Activated CD4-positive, alpha-beta T cell treated with anti-CD3 and anti-CD28 coated beads, Interleukin-2, amount 10 ng/mL, durations not matched to agents 7 days and 5 days (primary cell): ENCODE results near the gene MIER1. TPM values are rescaled to one million over a fixed set of nuclear protein-coding genes. Genes with fewer than 3 reads are reported as not detected.

Source experiments
- CTCF ChIA-PET: fragments of 350-600 bp; sonication (Branson Sonifier 250); formaldehyde crosslinking; loops from one replicate; lab custom pipeline; 2021; ENCODE audit warnings: antibody characterized with exemption; lab: Charles Lee
- POLR2A ChIA-PET: fragments of 350-600 bp; sonication (Branson Sonifier 250); formaldehyde crosslinking; loops from one replicate; lab custom pipeline; 2021; ENCODE audit warnings: antibody characterized with exemption; lab: Charles Lee
- DNase-seq: peaks from one replicate; pipeline ENCODE4 v3.0.0-alpha.2; 2020
- H3K27ac Mint-ChIP-seq: one replicate; pipeline ENCODE4 v1.8.0; 2021; ENCODE audit warnings: mild to moderate bottlenecking, moderate library complexity, mixed read lengths
- H3K27me3 Mint-ChIP-seq: one replicate; pipeline ENCODE4 v1.8.0; 2021; ENCODE audit warnings: mixed read lengths
- H3K36me3 Mint-ChIP-seq: one replicate; pipeline ENCODE4 v1.8.0; 2021; ENCODE audit warnings: low read depth, mixed read lengths
- H3K4me1 Mint-ChIP-seq: one replicate; pipeline ENCODE4 v1.8.0; 2021; ENCODE audit warnings: mixed read lengths
- H3K4me3 Mint-ChIP-seq: one replicate; pipeline ENCODE4 v1.8.0; 2021; ENCODE audit warnings: mild to moderate bottlenecking, moderate library complexity, mixed read lengths
- H3K9me3 Mint-ChIP-seq: one replicate; pipeline ENCODE4 v1.8.0; 2021; ENCODE audit warnings: mixed read lengths
- total RNA-seq, 2 experiments: library from RNA; stranded (reverse); gene quantifications; one replicate each; pipeline ENCODE4 v1.2.3, GENCODE V29; 2021

MIER1 gene
- total RNA-seq, 2 experiments from 2014 or later: 54.2 to 56.9 TPM

GRCh38 chr1:67018574-67018973 is 93.8 kb downstream of the MIER1 start:
- ChIA-PET CTCF (interaction anchor here (2.0 to 2.7 kb wide), 2 partner anchors 11 to 22 kb away, joined by 4 to 10 read pairs; no protein-coding TSS in a partner anchor), POLR2A (no interaction called here)
- no peaks in the 10 kb centered on the region for H3K4me1 Mint-ChIP-seq
- H3K27ac Mint-ChIP-seq: no peak overlapping the region
- peaks cover 2% of the 10 kb centered on the region for H3K9me3 Mint-ChIP-seq
- DNase-seq: no peak
- peaks cover 38% of the 10 kb centered on the region for H3K36me3 Mint-ChIP-seq
- no peak overlapping the region for H3K4me3 Mint-ChIP-seq
- H3K27me3 Mint-ChIP-seq: no peaks in the 10 kb centered on the region

GRCh38 chr1:67019121-67019520 is 94.3 kb downstream of the MIER1 start:
- no peak for DNase-seq
- POLR2A ChIA-PET: no interaction called here
- H3K4me3 Mint-ChIP-seq: no peak overlapping the region
- H3K4me1 Mint-ChIP-seq: no peaks in the 10 kb centered on the region
- H3K27me3 Mint-ChIP-seq: no peaks in the 10 kb centered on the region
- no peak overlapping the region for H3K27ac Mint-ChIP-seq
- peaks cover 2% of the 10 kb centered on the region for H3K9me3 Mint-ChIP-seq
- H3K36me3 Mint-ChIP-seq: peaks cover 37% of the 10 kb centered on the region
- CTCF ChIA-PET: interaction anchor here (2.0 to 2.7 kb wide), 2 partner anchors 10 to 23 kb away, joined by 4 to 10 read pairs; no protein-coding TSS in a partner anchor

DNA sequence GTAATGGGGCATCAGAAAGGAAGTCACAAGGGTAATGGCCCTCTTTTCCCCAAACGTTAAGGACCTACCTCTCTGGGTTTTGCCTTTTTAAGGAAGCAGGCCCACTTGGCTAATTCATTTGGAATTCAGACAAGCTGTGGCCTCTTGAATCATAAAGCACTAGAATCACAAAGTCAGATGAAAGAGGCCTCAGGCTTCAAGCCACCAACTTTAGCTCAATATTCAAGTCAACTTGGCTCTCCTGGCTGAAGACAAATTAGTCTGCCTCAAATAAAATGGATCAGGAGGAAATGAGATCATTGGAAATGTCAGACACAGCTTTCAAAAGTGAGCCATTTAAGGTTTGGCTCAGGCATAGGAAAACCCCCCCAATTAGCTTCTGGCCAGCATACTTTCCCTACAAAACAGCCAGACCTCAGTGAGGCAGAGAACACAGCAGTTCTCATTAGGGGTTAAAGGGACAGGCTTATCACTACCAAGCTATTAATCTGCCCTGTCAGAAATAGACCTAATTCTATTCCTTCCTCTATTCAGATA is 94.9 kb downstream of the MIER1 start:
- H3K4me1 Mint-ChIP-seq: no peaks in the 10 kb centered on the region
- no peak overlapping the region for H3K4me3 Mint-ChIP-seq
- H3K9me3 Mint-ChIP-seq: peaks cover 2% of the 10 kb centered on the region
- H3K36me3 Mint-ChIP-seq: peaks cover 37% of the 10 kb centered on the region
- H3K27me3 Mint-ChIP-seq: no peaks in the 10 kb centered on the region
- ChIA-PET POLR2A (no interaction called here), CTCF (interaction anchor here (1.0 to 2.7 kb wide), 4 partner anchors 10 to 194 kb away, joined by 3 to 10 read pairs (median 4); no protein-coding TSS in a partner anchor)
- no peak for DNase-seq
- no peak overlapping the region for H3K27ac Mint-ChIP-seq

- Mint-ChIP-seq H3K9me3 (peaks cover 2% of the 10 kb centered on the region), H3K4me3 (no peak overlapping the region), H3K4me1 (no peaks in the 10 kb centered on the region), H3K36me3 (peaks cover 41% of the 10 kb centered on the region), H3K27me3 (no peaks in the 10 kb centered on the region), H3K27ac (no peak overlapping the region)
- ChIA-PET POLR2A (no interaction called here), CTCF (interaction anchor here (1.0 to 2.7 kb wide), 4 partner anchors 9 to 193 kb away, joined by 3 to 10 read pairs (median 4); no protein-coding TSS in a partner anchor)
- no peak for DNase-seq
Measured at GRCh38 chr1:67020304-67020703, 95.5 kb downstream of the MIER1 start.

DNA sequence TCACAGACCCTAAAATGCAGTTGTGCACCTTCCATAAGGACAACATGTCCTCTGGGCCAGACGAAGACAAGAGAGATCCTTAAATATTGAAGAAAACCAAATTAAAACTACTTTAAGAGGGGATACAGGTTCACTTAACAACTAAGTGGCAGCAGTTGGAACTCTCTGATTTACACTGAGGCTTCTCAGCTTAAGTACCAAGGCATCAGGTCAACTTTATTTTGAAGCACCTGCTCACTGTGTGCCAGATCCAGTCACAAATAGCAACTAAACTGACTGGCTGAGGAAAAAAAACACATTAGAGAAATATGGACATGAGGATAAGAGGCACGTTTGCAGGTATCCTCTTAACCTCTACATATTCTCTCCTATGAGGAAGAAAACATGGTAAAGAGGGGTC is 96.0 kb downstream of the MIER1 start:
- CTCF ChIA-PET: interaction anchor here (0.6 to 2.7 kb wide), 3 partner anchors 9 to 20 kb away, joined by 4 to 10 read pairs (median 4); no protein-coding TSS in a partner anchor
- peaks cover 2% of the 10 kb centered on the region for H3K9me3 Mint-ChIP-seq
- DNase-seq: no peak
- H3K27ac Mint-ChIP-seq: no peak overlapping the region
- POLR2A ChIA-PET: no interaction called here
- peaks cover 42% of the 10 kb centered on the region for H3K36me3 Mint-ChIP-seq
- H3K4me1 Mint-ChIP-seq: no peaks in the 10 kb centered on the region
- H3K4me3 Mint-ChIP-seq: no peak overlapping the region
- no peaks in the 10 kb centered on the region for H3K27me3 Mint-ChIP-seq

GRCh38 chr1:67029472-67029871 is 104.7 kb downstream of the MIER1 start:
- H3K4me1 Mint-ChIP-seq: no peaks in the 10 kb centered on the region
- no peak overlapping the region for H3K27ac Mint-ChIP-seq
- no peaks in the 10 kb centered on the region for H3K27me3 Mint-ChIP-seq
- no peak for DNase-seq
- peaks cover 5% of the 10 kb centered on the region for H3K9me3 Mint-ChIP-seq
- ChIA-PET CTCF (interaction anchor here (0.6 to 2.3 kb wide), 2 partner anchors 9 to 425 kb away, joined by 3 to 10 read pairs; no protein-coding TSS in a partner anchor), POLR2A (interaction anchor here (0.7 kb wide), 1 partner anchor 17 kb away, joined by 13 read pairs; no protein-coding TSS in a partner anchor)
- no peak overlapping the region for H3K4me3 Mint-ChIP-seq
- H3K36me3 Mint-ChIP-seq: peaks cover 37% of the 10 kb centered on the region

DNA sequence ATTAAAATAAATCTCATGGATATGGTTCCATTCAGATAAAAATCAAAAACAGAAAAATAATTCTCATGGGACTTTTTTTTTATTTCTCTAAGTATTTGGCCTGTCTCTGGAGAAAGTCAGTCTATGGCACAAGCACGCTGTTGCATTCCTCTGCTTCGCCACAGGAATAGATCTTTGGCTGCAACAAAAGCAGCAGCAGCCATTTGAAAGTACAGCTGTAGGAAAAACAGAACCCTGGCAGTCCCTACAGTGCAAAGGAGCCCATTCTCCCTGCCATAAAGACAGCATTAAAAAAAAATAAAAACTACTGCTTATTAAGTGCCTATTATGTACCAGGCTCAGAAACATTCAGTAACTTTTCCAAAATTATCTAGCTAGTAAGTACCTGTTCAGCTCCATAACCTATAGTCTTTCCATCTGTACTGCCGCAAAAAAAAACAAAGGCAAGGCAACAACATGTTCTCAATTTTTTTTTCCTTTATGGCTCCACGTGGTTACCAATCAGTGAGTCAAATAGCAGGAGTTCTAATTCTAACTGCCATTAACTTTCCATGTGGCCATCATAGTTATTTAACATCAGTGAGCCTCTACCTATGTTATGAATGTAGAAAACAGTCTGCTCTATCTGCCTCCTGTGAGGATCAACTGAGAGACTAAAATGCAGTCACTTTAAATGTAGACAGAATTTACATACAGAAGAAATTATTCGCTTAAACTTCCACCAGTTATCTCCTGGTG is 106.5 kb downstream of the MIER1 start:
- no peak for DNase-seq
- H3K9me3 Mint-ChIP-seq: peaks cover 10% of the 10 kb centered on the region
- ChIA-PET POLR2A (interaction anchor here (0.6 kb wide), 1 partner anchor 654 kb away, joined by 3 read pairs; no protein-coding TSS in a partner anchor), CTCF (interaction anchor here (0.6 to 0.7 kb wide), 2 partner anchors 64 to 101 kb away, joined by 3 to 4 read pairs; no protein-coding TSS in a partner anchor)
- no peaks in the 10 kb centered on the region for H3K4me1 Mint-ChIP-seq
- H3K36me3 Mint-ChIP-seq: peaks cover 45% of the 10 kb centered on the region
- H3K4me3 Mint-ChIP-seq: no peak overlapping the region
- H3K27ac Mint-ChIP-seq: no peak overlapping the region
- H3K27me3 Mint-ChIP-seq: no peaks in the 10 kb centered on the region

DNA sequence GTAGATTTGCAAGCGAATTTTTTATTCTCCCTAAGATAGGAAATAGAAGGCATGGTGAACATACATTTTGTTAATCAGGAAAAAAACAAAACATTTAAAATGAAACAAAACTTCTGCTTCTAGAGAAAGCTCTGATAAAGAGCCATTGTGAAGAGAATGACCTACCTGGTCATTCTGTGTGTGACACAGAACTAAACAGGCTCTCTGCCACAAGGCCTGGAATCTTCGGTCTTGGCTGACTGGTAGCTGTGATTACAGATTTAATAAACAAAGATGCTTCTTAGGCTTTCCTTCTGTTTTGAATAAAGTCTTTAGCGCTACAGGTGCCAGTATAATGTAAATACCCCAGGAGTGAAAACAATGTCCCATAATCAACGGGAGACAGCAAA is 107.1 kb downstream of the MIER1 start:
- Mint-ChIP-seq H3K27me3 (no peaks in the 10 kb centered on the region), H3K9me3 (peaks cover 15% of the 10 kb centered on the region), H3K4me3 (no peak overlapping the region), H3K27ac (no peak overlapping the region), H3K36me3 (peaks cover 48% of the 10 kb centered on the region), H3K4me1 (no peaks in the 10 kb centered on the region)
- POLR2A ChIA-PET: interaction anchor here (0.6 kb wide), 1 partner anchor 654 kb away, joined by 3 read pairs; no protein-coding TSS in a partner anchor
- CTCF ChIA-PET: interaction anchor here (0.5 to 0.6 kb wide), 2 partner anchors 64 to 283 kb away, joined by 4 to 7 read pairs; no protein-coding TSS in a partner anchor
- no peak for DNase-seq

Other genes starting within 250 kb of the MIER1 start
- not detected for gene DYNLT5, start 172.5 kb upstream of the MIER1 start, total RNA-seq
- not detected for gene INSL5, start 123.7 kb upstream of the MIER1 start, total RNA-seq
- gene DNAI4, start 134 bp upstream of the MIER1 start, total RNA-seq: 1 to 10 TPM; 2.9 to 4.2 TPM
- gene SLC35D1, start 129.2 kb downstream of the MIER1 start, total RNA-seq: 10 to 100 TPM; 11.4 to 12.5 TPM
- gene C1orf141, start 210.0 kb downstream of the MIER1 start, total RNA-seq: not detected
- under 1 TPM; 0.48 to 0.57 TPM for gene IL23R, start 241.5 kb downstream of the MIER1 start, total RNA-seq